ENCODE measurements around the gene TFF2. TPM values are rescaled to one million over a fixed set of nuclear protein-coding genes. Genes with fewer than 3 reads are reported as not detected.

The TFF2 gene
- total and polyA plus RNA-seq, 12 donors, result not detected

DNA sequence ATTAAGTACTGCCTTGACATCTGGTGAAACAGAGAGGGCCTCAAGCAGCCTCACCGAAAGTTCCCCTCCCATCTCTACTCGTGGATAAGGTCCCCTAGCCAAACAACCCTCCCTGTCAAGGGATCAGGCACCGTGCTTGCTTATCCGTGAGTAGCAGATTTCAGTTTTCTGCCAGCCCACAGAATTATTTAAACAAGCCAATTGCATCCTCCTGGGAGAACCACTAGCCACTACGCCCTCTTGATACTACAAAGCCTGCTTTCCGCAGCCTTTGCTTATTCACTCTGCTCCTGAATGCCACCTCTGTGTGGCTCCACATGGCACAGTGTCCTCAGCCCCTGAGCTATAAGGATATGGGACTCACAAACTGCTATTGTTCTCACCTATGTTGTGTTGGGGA is 5.9 kb upstream of the TFF2 start:
- H3K4me1 ChIP-seq, result no peaks in the 10 kb centered on the region
- ATAC-seq, result no peak
- peaks cover 0 to 11% (median 3%) of the 10 kb centered on the region in 7 donors for H3K27me3 ChIP-seq
- WGBS, 2 donors, result 43 to 63% methylated on average over 6 of the region's 6 CpGs
- intact Hi-C loops (cut with DNase I), result no loop called here
- H3K4me3 ChIP-seq, result no peak overlapping the region
- no peaks in the 10 kb centered on the region for H3K36me3 ChIP-seq
- no peak for TF ChIP-seq CTCF (IDR thresholded peaks at IDR 0.05)
- DNase-seq, result no peak
- H3K9me3 ChIP-seq, result peaks cover 0 to 43% (median 8%) of the 10 kb centered on the region in 11 donors
- H3K27ac ChIP-seq, result no peak overlapping the region

- no peak for TF ChIP-seq CTCF (IDR thresholded peaks at IDR 0.05)
- Histone ChIP-seq H3K36me3 (no peaks in the 10 kb centered on the region), H3K27ac (no peak overlapping the region), H3K4me1 (no peaks in the 10 kb centered on the region), H3K9me3 (peaks cover 0 to 43% (median 8%) of the 10 kb centered on the region in 11 donors), H3K4me3 (no peak overlapping the region), H3K27me3 (peaks cover 0 to 11% (median 3%) of the 10 kb centered on the region in 7 donors)
- 87 to 90% methylated on average over 2 of the region's 2 CpGs for WGBS, 2 donors
- intact Hi-C loops (cut with DNase I), result no loop called here
- DNase-seq (no peak), ATAC-seq (no peak)
Observed at GRCh38 chr21:42356046-42356445, 5.3 kb upstream of the TFF2 start.

DNA sequence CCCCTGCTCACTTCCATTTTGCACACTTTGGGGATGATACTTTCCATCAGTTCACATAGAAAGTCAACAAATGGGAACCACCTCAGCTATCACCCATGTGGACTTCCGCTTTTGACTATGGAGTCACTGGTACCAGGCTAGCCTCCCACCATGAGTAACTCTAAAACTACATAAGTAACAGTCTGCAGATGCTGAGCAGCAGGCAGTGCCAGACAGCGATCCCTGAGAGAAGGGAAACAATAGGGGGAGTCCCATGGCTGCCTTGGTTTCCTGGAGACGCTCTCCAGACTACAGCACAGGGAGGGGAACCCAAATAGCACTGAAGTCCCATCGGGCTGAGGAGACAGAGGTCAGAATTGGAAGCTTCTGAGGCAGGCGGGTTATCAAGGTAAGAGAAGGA is 2.8 kb upstream of the TFF2 start:
- Histone ChIP-seq H3K36me3 (no peaks in the 10 kb centered on the region), H3K27me3 (peaks cover 0 to 10% (median 4%) of the 10 kb centered on the region in 7 donors), H3K4me1 (no peaks in the 10 kb centered on the region), H3K27ac (no peak overlapping the region), H3K9me3 (peaks cover 0 to 37% (median 8%) of the 10 kb centered on the region in 11 donors), H3K4me3 (no peak overlapping the region)
- intact Hi-C loops (cut with DNase I), result no loop called here
- ATAC-seq, result no peak
- WGBS, 2 donors, result 80 to 83% methylated on average over 5 of the region's 5 CpGs
- no peak for DNase-seq
- TF ChIP-seq CTCF (IDR thresholded peaks at IDR 0.05), result no peak

GRCh38 chr21:42352441-42353095 is 1.8 kb upstream of the TFF2 start:
- Histone ChIP-seq H3K36me3 (no peaks in the 10 kb centered on the region), H3K27me3 (peaks cover 0 to 13% (median 9%) of the 10 kb centered on the region in 7 donors), H3K4me1 (no peaks in the 10 kb centered on the region), H3K4me3 (no peak overlapping the region), H3K9me3 (peaks cover 0 to 37% (median 8%) of the 10 kb centered on the region in 11 donors), H3K27ac (no peak overlapping the region)
- 81 to 86% methylated on average over 14 of the region's 14 CpGs for WGBS, 2 donors
- no peak for TF ChIP-seq CTCF (IDR thresholded peaks at IDR 0.05)
- ATAC-seq (no peak), DNase-seq (no peak)
- intact Hi-C loops (cut with DNase I), result no loop called here

Data from heart right ventricle (tissue), 16 donors.